GM23338 (cell line): ENCODE results near the gene FRS2. TPM values are rescaled to one million over a fixed set of nuclear protein-coding genes. Genes with fewer than 3 reads are reported as not detected.
A peak's percentile ranks its signal among the peaks of the same experiment; 100 is the strongest.

Experiments
- ATAC-seq: fragments of 200-7000 bp; cut with Tn5 transposase; 3 replicates; pipeline ENCODE4 v1.9.1; 2020
- DNase-seq: peaks from one replicate; pipeline ENCODE4 v3.0.0-alpha.2; 2015; ENCODE audit warnings: low spot score
- H2AFZ ChIP-seq: fragments of 200-600 bp; sonication (generic); 2 replicates; pipeline ENCODE4 v1.8.0; 2016; ENCODE audit warnings: antibody characterized with exemption, mild to moderate bottlenecking, moderate library complexity
- H3F3A ChIP-seq: fragments of 200-600 bp; sonication (generic); replicated peaks from 2 replicates; pipeline ENCODE4 v1.8.0; 2017; ENCODE audit warnings: antibody characterized with exemption, mixed run types, low read depth
- H3K27ac ChIP-seq: fragments of 200-600 bp; sonication (generic); 2 replicates; pipeline ENCODE4 v1.6.1; 2016; ENCODE audit warnings: low read depth
- H3K27me3 ChIP-seq: fragments of 200-600 bp; sonication (generic); 2 replicates; pipeline ENCODE4 v1.8.0; 2016; ENCODE audit warnings: mild to moderate bottlenecking, mixed run types, moderate library complexity; ENCODE audit not compliant: insufficient read depth
- H3K36me3 ChIP-seq: fragments of 200-600 bp; sonication (generic); 2 replicates; pipeline ENCODE4 v1.8.0; 2016; ENCODE audit warnings: mild to moderate bottlenecking; ENCODE audit not compliant: insufficient read depth
- H3K4me1 ChIP-seq: fragments of 200-600 bp; sonication (generic); 2 replicates; pipeline ENCODE4 v1.8.0; 2016; ENCODE audit warnings: mild to moderate bottlenecking, moderate library complexity; ENCODE audit not compliant: insufficient read depth
- H3K4me2 ChIP-seq: fragments of 200-600 bp; sonication (generic); 2 replicates; pipeline ENCODE4 v1.7.1; 2017; ENCODE audit warnings: mixed run types
- H3K4me3 ChIP-seq: fragments of 200-600 bp; sonication (generic); 2 replicates; pipeline ENCODE4 v1.6.1; 2016; ENCODE audit warnings: mixed run types
- H3K79me2 ChIP-seq: fragments of 200-600 bp; sonication (generic); replicated peaks from 2 replicates; pipeline ENCODE4 v1.8.0; 2017; ENCODE audit warnings: mild to moderate bottlenecking; ENCODE audit not compliant: insufficient read depth
- H3K9me2 ChIP-seq: fragments of 200-600 bp; sonication (generic); 2 replicates; pipeline ENCODE4 v1.8.0; 2017; ENCODE audit not compliant: insufficient read depth
- H4K20me1 ChIP-seq: fragments of 200-600 bp; sonication (generic); replicated peaks from 2 replicates; pipeline ENCODE4 v1.8.0; 2017; ENCODE audit warnings: mild to moderate bottlenecking; ENCODE audit not compliant: insufficient read depth
- H3K27ac Mint-ChIP-seq: 2 replicates; pipeline ENCODE4 v1.8.0; 2020; ENCODE audit warnings: inconsistent platforms, mild to moderate bottlenecking, moderate library complexity, mixed read lengths
- H3K27me3 Mint-ChIP-seq: 3 replicates; pipeline ENCODE4 v1.8.0; 2022; ENCODE audit warnings: low read depth, mild to moderate bottlenecking, moderate library complexity, mixed read lengths, inconsistent platforms; ENCODE audit not compliant: insufficient read depth, poor library complexity
- H3K36me3 Mint-ChIP-seq: 3 replicates; pipeline ENCODE4 v1.8.0; 2021; ENCODE audit warnings: low read depth, mild to moderate bottlenecking, inconsistent platforms, moderate library complexity, mixed read lengths
- H3K4me1 Mint-ChIP-seq: 3 replicates; pipeline ENCODE4 v1.8.0; 2020; ENCODE audit warnings: mild to moderate bottlenecking, inconsistent platforms, mixed read lengths
- H3K4me3 Mint-ChIP-seq: 3 replicates; pipeline ENCODE4 v1.8.0; 2021; ENCODE audit warnings: moderate library complexity, mild to moderate bottlenecking, inconsistent platforms, mixed read lengths
- H3K9me3 Mint-ChIP-seq: 3 replicates; pipeline ENCODE4 v1.8.0; 2020; ENCODE audit warnings: moderate library complexity, mild to moderate bottlenecking, inconsistent platforms, mixed read lengths
- CREB1 ChIP-seq: fragments of 250-450 bp; sonication (Bioruptor Pico); IDR thresholded peaks from 2 replicates; pipeline ENCODE4 v1.5.0; 2020; ENCODE audit warnings: low read depth, mild to moderate bottlenecking, moderate library complexity
- ETS1 ChIP-seq: IDR thresholded peaks from 2 replicates; pipeline ENCODE4 v1.6.1; 2016; ENCODE audit warnings: antibody characterized with exemption
- EZH2 ChIP-seq: fragments of 200-600 bp; sonication (generic); IDR thresholded peaks from one replicate; pipeline ENCODE4 v1.8.0; 2017; ENCODE audit warnings: antibody characterized with exemption, mild to moderate bottlenecking, low read depth; ENCODE audit not compliant: unreplicated experiment
- EZH2phosphoT487 ChIP-seq: fragments of 200-600 bp; sonication (generic); IDR thresholded peaks from one replicate; pipeline ENCODE4 v1.8.1; 2018; ENCODE audit warnings: antibody characterized with exemption; ENCODE audit not compliant: unreplicated experiment
- JUNB ChIP-seq: IDR thresholded peaks from one replicate; pipeline ENCODE4 v1.6.1; 2016; ENCODE audit warnings: antibody characterized with exemption; ENCODE audit not compliant: unreplicated experiment
- NANOG ChIP-seq: IDR thresholded peaks from 2 replicates; pipeline ENCODE4 v1.6.1; 2016; ENCODE audit warnings: antibody characterized with exemption, borderline replicate concordance
- POLR2AphosphoS5 ChIP-seq: IDR thresholded peaks from 2 replicates; pipeline ENCODE4 v1.6.1; 2016; ENCODE audit warnings: antibody characterized with exemption, low read depth
- REST ChIP-seq: IDR thresholded peaks from one replicate; pipeline ENCODE4 v1.6.1; 2018; ENCODE audit warnings: antibody characterized with exemption; ENCODE audit not compliant: unreplicated experiment
- STAT1 ChIP-seq: IDR thresholded peaks from one replicate; pipeline ENCODE4 v1.6.1; 2016; ENCODE audit warnings: antibody characterized with exemption; ENCODE audit not compliant: unreplicated experiment
- ZNF114 ChIP-seq: fragments of 250-450 bp; sonication (Bioruptor Pico); IDR thresholded peaks from 2 replicates; pipeline ENCODE4 v1.5.0; 2020; ENCODE audit warnings: mild to moderate bottlenecking, moderate library complexity
- ZNF331 ChIP-seq: fragments of 250-450 bp; sonication (Bioruptor Pico); IDR thresholded peaks from 2 replicates; pipeline ENCODE4 v1.5.0; 2020; ENCODE audit warnings: low read depth, mild to moderate bottlenecking, moderate library complexity
- ZNF462 ChIP-seq: fragments of 250-450 bp; sonication (Bioruptor Pico); IDR thresholded peaks from 2 replicates; pipeline ENCODE4 v1.5.0; 2020; ENCODE audit warnings: mild to moderate bottlenecking, moderate library complexity
- polyA plus RNA-seq: library from polyadenylated mRNA; unstranded; fragments of >200 nt; fragmentation: Nextera tagmentation; extraction: Ambion mirVana; gene quantifications from 2 replicates; pipeline ENCODE4 v1.2.1, GENCODE V29; 2016
- total RNA-seq: library from RNA; depleted of rRNA; stranded (reverse); fragments of >200 nt; shearing (Covaris generic); gene quantifications from 2 replicates; pipeline ENCODE4 v1.2.3, GENCODE V29; 2014
- TF ChIP-seq, protein P1 (sequence below), 2 experiments: fragments of 200-600 bp in 1 of 2; sonication (generic) in 1 of 2; conservative IDR thresholded peaks; 2 replicates each; pipeline versions ENCODE4 v1.5.1 to v1.6.1; 2016 to 2017; ENCODE audit warnings: antibody characterized with exemption in 2 of 2, low read depth in 2 of 2, mild to moderate bottlenecking in 2 of 2, moderate library complexity in 1 of 2

Gene FRS2
- total and polyA plus RNA-seq, 2 experiments from 2014 or later, result 34.3 to 45.0 TPM

GRCh38 chr12:69514845-69515244, 44.7 kb downstream of the FRS2 start:
- no peak overlapping the region for H3K4me2 ChIP-seq
- peaks cover 100% of the 10 kb centered on the region for H3K79me2 ChIP-seq
- no peak for ATAC-seq
- no peak overlapping the region for H2AFZ ChIP-seq
- H4K20me1 ChIP-seq, result peaks cover 18% of the 10 kb centered on the region
- no peak overlapping the region for H3K27ac ChIP-seq
- TF ChIP-seq, protein P1, sequence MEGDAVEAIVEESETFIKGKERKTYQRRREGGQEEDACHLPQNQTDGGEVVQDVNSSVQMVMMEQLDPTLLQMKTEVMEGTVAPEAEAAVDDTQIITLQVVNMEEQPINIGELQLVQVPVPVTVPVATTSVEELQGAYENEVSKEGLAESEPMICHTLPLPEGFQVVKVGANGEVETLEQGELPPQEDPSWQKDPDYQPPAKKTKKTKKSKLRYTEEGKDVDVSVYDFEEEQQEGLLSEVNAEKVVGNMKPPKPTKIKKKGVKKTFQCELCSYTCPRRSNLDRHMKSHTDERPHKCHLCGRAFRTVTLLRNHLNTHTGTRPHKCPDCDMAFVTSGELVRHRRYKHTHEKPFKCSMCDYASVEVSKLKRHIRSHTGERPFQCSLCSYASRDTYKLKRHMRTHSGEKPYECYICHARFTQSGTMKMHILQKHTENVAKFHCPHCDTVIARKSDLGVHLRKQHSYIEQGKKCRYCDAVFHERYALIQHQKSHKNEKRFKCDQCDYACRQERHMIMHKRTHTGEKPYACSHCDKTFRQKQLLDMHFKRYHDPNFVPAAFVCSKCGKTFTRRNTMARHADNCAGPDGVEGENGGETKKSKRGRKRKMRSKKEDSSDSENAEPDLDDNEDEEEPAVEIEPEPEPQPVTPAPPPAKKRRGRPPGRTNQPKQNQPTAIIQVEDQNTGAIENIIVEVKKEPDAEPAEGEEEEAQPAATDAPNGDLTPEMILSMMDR (conservative IDR thresholded peaks at IDR 0.05; ENCODE audit: low read depth in 2 of 2), result no peak
- no peak for TF ChIP-seq CREB1 (CRISPR knock-in tag)
- no peak for TF ChIP-seq JUNB
- TF ChIP-seq STAT1, result no peak
- no peak for TF ChIP-seq ZNF462
- TF ChIP-seq REST, result no peak
- TF ChIP-seq ZNF114 (CRISPR knock-in tag), result no peak
- TF ChIP-seq EZH2phosphoT487, result no peak
- TF ChIP-seq ETS1, result no peak
- no peak for TF ChIP-seq NANOG
- no peak for TF ChIP-seq POLR2AphosphoS5
- TF ChIP-seq EZH2, result no peak
- no peak for TF ChIP-seq ZNF331
- H3K27ac Mint-ChIP-seq, result peak overlapping the region; percentile 40; the same call in 1 of the 2 replicates
- no peaks in the 10 kb centered on the region for H3K9me2 ChIP-seq
- no peaks in the 10 kb centered on the region for H3K36me3 ChIP-seq
- no peak overlapping the region for H3K4me3 Mint-ChIP-seq
- no peak overlapping the region for H3K4me3 ChIP-seq
- no peaks in the 10 kb centered on the region for H3K27me3 Mint-ChIP-seq
- peaks cover 1% of the 10 kb centered on the region; the same call in 1 of the 3 replicates for H3K36me3 Mint-ChIP-seq
- no peaks in the 10 kb centered on the region for H3K27me3 ChIP-seq
- peaks cover 2% of the 10 kb centered on the region; the same call in 1 of the 3 replicates for H3K9me3 Mint-ChIP-seq
- H3K4me1 Mint-ChIP-seq, result peaks cover 57% of the 10 kb centered on the region
- H3K4me1 ChIP-seq, result peaks cover 48% of the 10 kb centered on the region
- no peaks in the 10 kb centered on the region for H3F3A ChIP-seq
- DNase-seq, result no peak
